Left ventricle myocardium superior (tissue), 1 donor: ENCODE results near the gene L3MBTL1. TPM values are rescaled to one million over a fixed set of nuclear protein-coding genes. Genes with fewer than 3 reads are reported as not detected.

ENCODE experiments used
- ATAC-seq: fragments of 200-7000 bp; cut with Tn5 transposase; one replicate; pipeline ENCODE4 v1.9.1; 2020; ENCODE audit warnings: mild to moderate bottlenecking, moderate library complexity
- DNase-seq: peaks from one replicate; pipeline ENCODE4 v3.0.0-alpha.2; 2020
- intact Hi-C: fragments of 100-400 bp; cut with micrococcal nuclease; formaldehyde crosslinking; loops from one replicate; pipeline ENCODE4 v1.11.0; 2022
- total RNA-seq: library from RNA; stranded (reverse); fragmentation: NEBNext Ultra II Directional; extraction: Animal tissue kit (Norgen Biotek cat#: 25700); gene quantifications from one replicate; pipeline ENCODE4 v1.2.1, GENCODE V29; 2021
- donor health status: DM: no; HTN: yes; CAD: no; lungs with severe emphysema.

Gene L3MBTL1
- total RNA-seq, 1 donor from 2014 or later = 5.7 TPM

- DNase-seq = no peak
- intact Hi-C loops = no loop called here
- ATAC-seq = no peak
Observed at GRCh38 chr20:43532416-43533055, 25.0 kb downstream of the L3MBTL1 start.

- DNase-seq (no peak), ATAC-seq (no peak)
- intact Hi-C loops = no loop called here
Observed at GRCh38 chr20:43533060-43533459, 25.6 kb downstream of the L3MBTL1 start.

DNA sequence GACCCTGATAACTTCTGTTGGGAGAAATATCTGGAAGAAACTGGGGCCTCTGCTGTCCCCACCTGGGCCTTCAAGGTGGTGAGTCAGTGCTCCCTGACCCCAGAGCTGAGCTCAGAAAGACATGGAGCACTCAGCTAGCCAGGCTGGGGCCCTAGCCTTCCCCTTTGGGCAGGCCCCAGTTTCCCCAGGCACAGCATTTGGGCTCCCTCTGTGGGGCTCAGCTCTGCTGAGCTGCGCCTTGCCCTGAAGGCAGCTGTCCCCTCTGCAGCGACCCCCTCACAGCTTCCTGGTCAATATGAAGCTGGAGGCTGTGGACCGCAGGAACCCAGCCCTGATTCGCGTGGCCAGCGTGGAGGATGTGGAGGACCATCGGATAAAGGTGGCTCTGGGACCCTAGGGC, 26.5 kb downstream of the L3MBTL1 start:
- DNase-seq (no peak), ATAC-seq (no peak)
- intact Hi-C loops = no loop called here

GRCh38 chr20:43534791-43535350, 27.4 kb downstream of the L3MBTL1 start:
- DNase-seq (no peak), ATAC-seq (no peak)
- intact Hi-C loops = no loop called here

GRCh38 chr20:43535370-43536004, 28.0 kb downstream of the L3MBTL1 start:
- intact Hi-C loops = no loop called here
- ATAC-seq = no peak

GRCh38 chr20:43536041-43536816, 28.7 kb downstream of the L3MBTL1 start:
- DNase-seq (no peak), ATAC-seq (no peak)
- intact Hi-C loops = no loop called here

More at GRCh38 chr20:43535370-43536004, 28.0 kb downstream of the L3MBTL1 start:
- no peak for DNase-seq

- no peak for ATAC-seq
- intact Hi-C loops = no loop called here
- DNase-seq = no peak
Observed at GRCh38 chr20:43536817-43537440, 29.4 kb downstream of the L3MBTL1 start.

DNA sequence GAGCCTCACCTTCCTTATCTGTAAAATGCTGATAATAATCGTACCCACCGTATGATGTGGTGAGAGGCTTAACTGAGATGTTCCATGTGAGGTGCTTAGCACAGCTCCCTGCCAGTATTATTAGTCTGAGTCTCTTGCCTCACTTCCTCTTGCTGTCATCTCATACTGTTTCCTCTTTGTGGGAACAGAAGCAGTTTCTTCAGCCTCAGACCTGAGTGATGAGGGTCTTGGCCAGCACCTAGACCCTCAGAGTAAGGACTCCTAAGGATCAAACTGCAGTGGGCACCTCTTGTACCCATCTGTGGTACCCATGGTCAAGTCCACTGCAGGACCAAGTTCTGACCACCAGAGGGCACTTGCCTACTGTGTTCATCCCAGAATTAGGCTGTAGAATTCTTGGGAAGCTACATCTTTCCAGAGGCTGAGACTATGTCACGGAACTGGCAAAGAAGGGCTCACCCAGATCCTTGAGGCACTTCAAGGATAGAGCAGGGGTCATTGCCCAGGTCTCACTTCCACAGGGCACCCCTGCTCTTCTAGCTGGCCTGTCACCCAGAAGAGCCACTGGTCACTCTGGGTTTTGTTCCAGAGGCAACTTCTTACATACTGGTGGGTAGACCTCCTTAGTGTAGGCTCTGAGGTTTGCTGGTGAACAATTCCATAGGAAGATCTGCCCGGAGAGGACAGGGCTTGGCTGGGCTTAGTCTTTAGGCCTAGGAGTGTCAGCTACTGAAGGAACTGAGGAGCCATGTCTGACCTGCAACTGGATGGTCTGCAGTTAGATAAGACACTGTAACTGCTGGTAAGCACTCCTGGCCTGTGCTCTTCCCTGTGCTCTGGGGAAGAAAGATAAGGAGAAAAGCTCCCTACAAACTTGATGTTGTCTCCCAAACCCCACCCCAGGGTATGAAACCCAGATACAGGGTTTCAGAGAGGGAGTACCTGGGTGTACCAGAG, 30.7 kb downstream of the L3MBTL1 start:
- DNase-seq = peak; percentile 71
- ATAC-seq = peak; percentile 68
- intact Hi-C loops = no loop called here

DNA sequence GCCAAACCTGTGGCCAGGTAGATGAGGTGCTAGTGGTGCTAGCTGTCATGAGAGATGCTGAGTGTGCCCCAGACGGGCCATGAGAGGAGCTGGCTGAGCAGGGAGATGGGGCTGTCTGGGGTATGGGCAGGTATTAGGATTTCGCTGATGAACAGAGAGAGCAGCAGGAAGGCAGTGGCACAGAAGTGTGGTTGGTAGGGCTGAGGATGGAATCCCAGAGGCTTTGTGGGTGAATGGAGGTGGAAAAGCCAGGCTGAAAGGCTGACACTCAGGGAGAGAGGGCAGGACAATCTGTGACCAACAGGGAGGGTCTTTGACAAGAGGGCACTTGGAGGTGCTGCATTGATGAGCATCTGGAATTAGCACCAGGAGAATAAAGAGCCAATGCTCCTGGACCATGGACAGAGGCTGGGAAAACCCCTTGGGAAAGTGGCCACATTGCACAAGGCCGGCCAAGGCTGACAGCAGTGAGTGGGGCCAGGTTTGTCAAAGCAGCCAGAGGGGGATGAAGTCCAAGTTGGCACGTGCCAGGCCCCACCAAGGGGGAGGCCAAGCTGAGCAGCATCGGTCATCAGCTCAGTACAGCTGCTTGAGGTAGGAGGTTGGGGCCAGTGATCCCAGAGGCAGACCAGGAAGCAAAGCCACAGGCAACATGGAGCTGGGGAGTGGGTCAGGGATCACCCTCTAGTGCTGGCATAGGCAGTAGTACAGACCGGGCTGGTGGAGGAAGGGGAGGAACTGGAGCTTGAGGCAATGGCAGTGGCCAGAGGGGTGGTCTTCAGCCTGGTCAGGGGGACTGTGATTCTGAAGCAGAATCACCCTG, 31.6 kb downstream of the L3MBTL1 start:
- no peak for DNase-seq
- ATAC-seq = no peak
- intact Hi-C loops = no loop called here

DNA sequence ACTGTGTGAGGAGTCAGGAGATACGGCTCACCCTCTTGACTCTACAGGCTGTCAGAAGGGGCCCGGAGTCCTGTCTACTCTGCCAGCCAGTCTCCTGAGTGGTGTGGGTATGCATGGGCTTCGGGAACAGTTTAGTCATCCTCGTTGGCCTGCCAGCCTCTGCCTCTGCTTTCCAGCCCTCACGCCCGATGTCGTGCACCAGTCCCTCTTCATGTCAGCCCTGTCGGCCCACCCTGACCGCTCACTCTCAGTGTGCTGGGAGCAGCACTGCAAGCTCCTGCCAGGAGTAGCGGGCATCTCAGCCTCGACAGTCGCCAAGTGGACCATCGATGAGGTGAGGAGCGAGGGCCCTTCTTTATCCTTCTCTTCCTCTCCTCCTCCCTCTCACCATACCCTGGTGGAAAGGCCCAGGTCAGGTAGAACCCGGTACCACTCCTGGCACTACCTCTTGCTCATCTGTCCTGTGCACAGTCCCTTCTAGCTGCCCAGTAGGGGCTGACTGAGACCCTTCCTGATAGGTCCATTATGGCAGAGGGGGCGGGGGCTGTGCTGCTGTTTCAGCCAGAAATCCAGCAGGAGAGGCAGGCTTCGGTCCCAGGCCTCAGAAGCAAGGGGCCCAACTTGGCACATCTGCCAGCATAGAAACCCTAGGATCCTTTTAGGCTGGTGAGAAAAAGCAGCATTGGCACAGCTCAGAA, 32.6 kb downstream of the L3MBTL1 start:
- ATAC-seq = no peak
- intact Hi-C loops = no loop called here
- no peak for DNase-seq

GRCh38 chr20:43540673-43541060, 33.2 kb downstream of the L3MBTL1 start:
- intact Hi-C loops = no loop called here
- DNase-seq (no peak), ATAC-seq (no peak)

- ATAC-seq = no peak
- DNase-seq = no peak
- intact Hi-C loops = no loop called here
Observed at GRCh38 chr20:43541214-43541613, 33.7 kb downstream of the L3MBTL1 start.

- no peak for DNase-seq
- intact Hi-C loops = no loop called here
Observed at GRCh38 chr20:43542161-43542560, 34.7 kb downstream of the L3MBTL1 start.

DNA sequence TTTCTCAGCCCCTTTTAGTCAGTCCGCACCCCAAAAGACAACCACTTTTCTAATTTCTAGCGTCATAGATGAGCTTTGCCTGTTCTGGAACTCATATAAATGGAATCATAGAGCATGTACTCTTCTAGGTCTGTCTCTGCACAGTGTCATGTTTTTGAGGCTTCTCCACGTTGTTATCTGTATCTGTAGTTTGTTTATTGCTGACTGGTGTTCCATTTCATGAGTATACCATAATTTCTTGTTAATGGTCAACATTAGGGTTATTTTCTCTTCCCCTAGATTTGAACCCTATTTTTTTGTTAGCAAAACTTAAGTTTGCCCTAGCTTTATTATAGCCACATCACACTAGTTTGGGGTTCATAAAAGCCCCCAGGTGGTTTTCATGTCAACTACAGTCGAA, 35.2 kb downstream of the L3MBTL1 start:
- intact Hi-C loops = no loop called here
- no peak for DNase-seq
- ATAC-seq = no peak

More at GRCh38 chr20:43542161-43542560, 34.7 kb downstream of the L3MBTL1 start:
- no peak for ATAC-seq

- ATAC-seq (no peak), DNase-seq (no peak)
- intact Hi-C loops = no loop called here
Observed at GRCh38 chr20:43543138-43543537, 35.6 kb downstream of the L3MBTL1 start.

- no peak for ATAC-seq
- DNase-seq = no peak
- intact Hi-C loops = no loop called here
Observed at GRCh38 chr20:43544501-43544900, 37.0 kb downstream of the L3MBTL1 start.
